ENCODE measurements around the gene UGGT1.

UGGT1 gene

GRCh38 chr2:128228894-128229293 is 137.9 kb downstream of the UGGT1 start:
- DNase-seq = no peak

GRCh38 chr2:128232965-128233789 is 142.2 kb downstream of the UGGT1 start:
- peak; percentile 54 to 83 (median 68) for DNase-seq

GRCh38 chr2:128233790-128234395 is 142.9 kb downstream of the UGGT1 start:
- DNase-seq = no peak

- DNase-seq = no peak
Measured at GRCh38 chr2:128234613-128235012, 143.6 kb downstream of the UGGT1 start.

GRCh38 chr2:128235581-128235980 is 144.6 kb downstream of the UGGT1 start:
- no peak for DNase-seq

GRCh38 chr2:128236491-128237035 is 145.6 kb downstream of the UGGT1 start:
- no peak for DNase-seq

- DNase-seq = no peak
Measured at GRCh38 chr2:128237081-128237534, 146.1 kb downstream of the UGGT1 start.

- no peak for DNase-seq
Measured at GRCh38 chr2:128237911-128238697, 147.1 kb downstream of the UGGT1 start.

GRCh38 chr2:128241896-128242295 is 150.9 kb downstream of the UGGT1 start:
- DNase-seq = no peak

All from T-helper 1 cell (primary cell).